ENCODE measurements around the gene CNPY1. TPM values are rescaled to one million over a fixed set of nuclear protein-coding genes. Genes with fewer than 3 reads are reported as not detected.

Gene CNPY1
- total RNA-seq, 4 donors from 2014 or later: 0.25 TPM; not detected in 3

DNA sequence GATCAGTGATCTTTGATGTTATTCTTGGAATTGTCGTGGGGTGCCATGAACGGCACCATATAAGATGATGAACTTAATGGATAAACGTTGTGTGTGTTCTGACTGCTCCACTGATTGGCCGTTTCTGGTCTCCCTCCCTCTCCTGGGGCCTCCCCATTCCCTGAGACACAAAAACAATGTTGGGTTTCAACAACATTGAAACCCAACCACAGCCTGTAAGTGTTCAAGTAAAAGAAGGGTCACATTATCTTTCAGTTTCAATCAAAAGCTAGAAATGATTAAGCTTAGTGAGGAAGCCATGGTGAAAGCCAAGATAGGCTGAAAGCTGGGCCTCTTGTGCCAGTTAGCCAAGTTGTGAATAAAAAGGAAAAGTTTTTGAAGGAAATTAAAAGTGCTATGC, 68.9 kb downstream of the CNPY1 start:
- TF ChIP-seq, protein P1, sequence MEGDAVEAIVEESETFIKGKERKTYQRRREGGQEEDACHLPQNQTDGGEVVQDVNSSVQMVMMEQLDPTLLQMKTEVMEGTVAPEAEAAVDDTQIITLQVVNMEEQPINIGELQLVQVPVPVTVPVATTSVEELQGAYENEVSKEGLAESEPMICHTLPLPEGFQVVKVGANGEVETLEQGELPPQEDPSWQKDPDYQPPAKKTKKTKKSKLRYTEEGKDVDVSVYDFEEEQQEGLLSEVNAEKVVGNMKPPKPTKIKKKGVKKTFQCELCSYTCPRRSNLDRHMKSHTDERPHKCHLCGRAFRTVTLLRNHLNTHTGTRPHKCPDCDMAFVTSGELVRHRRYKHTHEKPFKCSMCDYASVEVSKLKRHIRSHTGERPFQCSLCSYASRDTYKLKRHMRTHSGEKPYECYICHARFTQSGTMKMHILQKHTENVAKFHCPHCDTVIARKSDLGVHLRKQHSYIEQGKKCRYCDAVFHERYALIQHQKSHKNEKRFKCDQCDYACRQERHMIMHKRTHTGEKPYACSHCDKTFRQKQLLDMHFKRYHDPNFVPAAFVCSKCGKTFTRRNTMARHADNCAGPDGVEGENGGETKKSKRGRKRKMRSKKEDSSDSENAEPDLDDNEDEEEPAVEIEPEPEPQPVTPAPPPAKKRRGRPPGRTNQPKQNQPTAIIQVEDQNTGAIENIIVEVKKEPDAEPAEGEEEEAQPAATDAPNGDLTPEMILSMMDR (IDR thresholded peaks at IDR 0.05 in 4 of 5, conservative IDR thresholded peaks at IDR 0.05 in 1 of 5): no peak
- TF ChIP-seq POLR2A (IDR thresholded peaks at IDR 0.05): no peak
- no peaks in the 10 kb centered on the region for H3K9me3 ChIP-seq
- no peak for DNase-seq
- H3K4me3 ChIP-seq: no peak overlapping the region
- intact Hi-C loops (cut with DNase I; ENCODE audit: low total_unique reads) (no loop called here), in situ Hi-C loops (cut with MboI; ENCODE audit: low sequenced_read_pairs in 4 of 4) (no loop called here)
- no peaks in the 10 kb centered on the region for H3K36me3 ChIP-seq
- H3K27ac ChIP-seq: no peak overlapping the region
- ATAC-seq: no peak
- H3K27me3 ChIP-seq: peaks cover 30 to 67% (median 61%) of the 10 kb centered on the region in 3 donors
- no peaks in the 10 kb centered on the region for H3K4me1 ChIP-seq

GRCh38 chr7:155471718-155472117, 74.6 kb downstream of the CNPY1 start:
- Histone ChIP-seq H3K27me3 (peaks cover 87 to 99% (median 97%) of the 10 kb centered on the region in 3 donors), H3K4me3 (no peak overlapping the region), H3K36me3 (no peaks in the 10 kb centered on the region), H3K27ac (no peak overlapping the region), H3K4me1 (peaks cover 0 to 9% of the 10 kb centered on the region in 2 donors), H3K9me3 (no peaks in the 10 kb centered on the region)
- no peak for ATAC-seq
- TF ChIP-seq POLR2A (IDR thresholded peaks at IDR 0.05): no peak
- TF ChIP-seq, protein P1 (IDR thresholded peaks at IDR 0.05 in 4 of 5, conservative IDR thresholded peaks at IDR 0.05 in 1 of 5): no peak
- in situ Hi-C loops (cut with MboI; ENCODE audit: low sequenced_read_pairs in 4 of 4): no loop called here
- intact Hi-C loops (cut with DNase I; ENCODE audit: low total_unique reads): no loop called here
- no peak for DNase-seq

DNA sequence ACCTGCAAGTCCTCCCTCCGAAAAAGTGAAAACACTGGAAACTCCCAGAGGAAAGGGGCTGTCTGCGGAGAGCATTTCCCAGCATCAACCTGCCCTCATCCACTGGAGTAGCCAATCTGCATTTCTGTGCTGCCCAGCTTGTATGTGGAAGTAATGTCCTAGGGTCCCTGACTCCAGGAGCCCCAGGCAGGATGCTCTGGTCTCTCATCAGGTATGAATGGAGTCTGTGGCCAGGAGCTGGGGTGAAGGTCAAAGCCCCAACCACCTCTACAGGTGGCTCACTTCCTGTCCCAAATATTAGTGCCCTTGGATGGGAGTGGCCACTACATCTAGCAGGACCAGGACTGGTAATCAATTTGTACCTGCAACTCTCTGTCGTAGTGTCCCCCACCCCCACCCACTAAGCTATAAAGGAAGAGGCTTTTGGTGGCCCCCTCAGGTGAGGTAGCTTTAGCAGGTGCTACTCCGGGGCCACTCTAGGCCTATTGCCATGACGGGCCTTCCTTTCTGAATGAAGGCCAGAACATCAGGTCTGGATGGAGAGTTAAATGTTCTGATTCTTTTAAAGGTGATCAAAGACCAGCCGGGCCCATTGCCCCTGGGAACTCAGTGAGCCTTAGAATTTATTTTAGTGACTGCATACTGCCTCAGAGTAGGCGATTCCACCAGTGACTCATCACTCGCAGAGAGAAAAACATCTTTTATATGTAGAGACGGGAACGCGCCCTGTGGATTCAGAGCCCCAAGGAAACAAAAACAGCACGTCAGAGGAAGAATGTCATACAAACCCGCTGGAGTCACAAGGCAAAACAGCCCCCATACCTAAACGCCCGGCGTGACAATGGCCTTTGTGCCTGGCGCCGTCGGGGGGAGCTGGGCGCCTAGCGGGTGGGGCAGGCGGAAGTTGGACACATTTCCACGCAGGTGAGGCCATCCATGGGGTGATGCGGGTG, 75.4 kb downstream of the CNPY1 start:
- peaks cover 95 to 99% (median 97%) of the 10 kb centered on the region in 3 donors for H3K27me3 ChIP-seq
- H3K4me1 ChIP-seq: peaks cover 0 to 11% of the 10 kb centered on the region in 2 donors
- H3K9me3 ChIP-seq: no peaks in the 10 kb centered on the region
- no peak overlapping the region for H3K4me3 ChIP-seq
- intact Hi-C loops (cut with DNase I; ENCODE audit: low total_unique reads): no loop called here
- in situ Hi-C loops (cut with MboI; ENCODE audit: low sequenced_read_pairs in 4 of 4): no loop called here
- no peak for ATAC-seq
- TF ChIP-seq, protein P1 (IDR thresholded peaks at IDR 0.05 in 4 of 5, conservative IDR thresholded peaks at IDR 0.05 in 1 of 5): no peak
- TF ChIP-seq POLR2A (IDR thresholded peaks at IDR 0.05): no peak
- no peak overlapping the region for H3K27ac ChIP-seq
- DNase-seq: no peak
- no peaks in the 10 kb centered on the region for H3K36me3 ChIP-seq

DNA sequence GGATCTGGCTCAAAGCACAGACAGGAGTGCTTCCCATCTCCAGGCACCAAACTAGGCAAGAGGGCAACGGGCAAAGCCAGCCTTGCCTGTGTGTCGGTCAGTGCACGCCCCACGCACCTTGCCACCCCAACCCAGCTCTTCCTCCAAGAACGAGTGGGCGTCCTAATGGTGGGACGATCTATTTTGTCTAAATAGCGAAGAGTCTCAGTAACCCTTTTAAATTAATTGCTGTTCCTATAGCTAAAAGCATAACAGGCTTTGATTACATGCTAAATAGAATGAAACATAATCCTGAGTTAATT, 76.2 kb downstream of the CNPY1 start:
- peaks cover 96 to 99% (median 98%) of the 10 kb centered on the region in 3 donors for H3K27me3 ChIP-seq
- DNase-seq: no peak
- ATAC-seq: no peak
- no peaks in the 10 kb centered on the region for H3K36me3 ChIP-seq
- no peak overlapping the region for H3K27ac ChIP-seq
- no peaks in the 10 kb centered on the region for H3K9me3 ChIP-seq
- peaks cover 0 to 11% of the 10 kb centered on the region in 2 donors for H3K4me1 ChIP-seq
- no peak overlapping the region for H3K4me3 ChIP-seq
- in situ Hi-C loops (cut with MboI; ENCODE audit: low sequenced_read_pairs in 4 of 4) (no loop called here), intact Hi-C loops (cut with DNase I; ENCODE audit: low total_unique reads) (no loop called here)
- TF ChIP-seq POLR2A (IDR thresholded peaks at IDR 0.05): no peak
- TF ChIP-seq, protein P1 (IDR thresholded peaks at IDR 0.05 in 4 of 5, conservative IDR thresholded peaks at IDR 0.05 in 1 of 5): no peak

Data from gastrocnemius medialis (tissue), 4 donors.